Measurements from ENCODE around the gene KLHDC8B. TPM values are rescaled to one million over a fixed set of nuclear protein-coding genes. Genes with fewer than 3 reads are reported as not detected.

The KLHDC8B gene
- total RNA-seq, 2 donors from 2014 or later, result 51.2 to 80.9 TPM

DNA sequence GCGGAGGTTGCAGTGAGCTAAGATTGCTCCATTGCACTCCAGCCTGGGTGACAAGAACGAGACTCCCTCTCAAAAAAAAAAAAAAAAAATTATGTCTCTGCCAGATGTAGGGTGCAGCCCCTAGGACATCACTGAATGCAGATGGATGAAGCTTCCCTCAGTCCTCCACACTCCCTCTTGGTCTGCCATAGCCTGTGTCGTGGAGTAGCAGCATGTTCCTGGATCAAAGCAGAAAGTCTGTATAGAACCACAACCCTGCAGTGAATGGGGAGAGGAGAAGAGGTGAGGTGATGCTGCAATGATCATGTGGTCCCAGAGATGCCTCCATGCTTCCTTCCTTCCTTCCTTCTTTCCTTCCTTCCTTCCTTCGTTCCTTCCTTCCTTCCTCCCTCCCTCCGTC, 23.2 kb upstream of the KLHDC8B start:
- Histone ChIP-seq H3K36me3 (no peaks in the 10 kb centered on the region), H3K27me3 (no peaks in the 10 kb centered on the region), H3K27ac (no peak overlapping the region), H3K4me3 (no peak overlapping the region), H3K9me3 (no peaks in the 10 kb centered on the region), H3K4me1 (no peaks in the 10 kb centered on the region)
- TF ChIP-seq, protein P1, sequence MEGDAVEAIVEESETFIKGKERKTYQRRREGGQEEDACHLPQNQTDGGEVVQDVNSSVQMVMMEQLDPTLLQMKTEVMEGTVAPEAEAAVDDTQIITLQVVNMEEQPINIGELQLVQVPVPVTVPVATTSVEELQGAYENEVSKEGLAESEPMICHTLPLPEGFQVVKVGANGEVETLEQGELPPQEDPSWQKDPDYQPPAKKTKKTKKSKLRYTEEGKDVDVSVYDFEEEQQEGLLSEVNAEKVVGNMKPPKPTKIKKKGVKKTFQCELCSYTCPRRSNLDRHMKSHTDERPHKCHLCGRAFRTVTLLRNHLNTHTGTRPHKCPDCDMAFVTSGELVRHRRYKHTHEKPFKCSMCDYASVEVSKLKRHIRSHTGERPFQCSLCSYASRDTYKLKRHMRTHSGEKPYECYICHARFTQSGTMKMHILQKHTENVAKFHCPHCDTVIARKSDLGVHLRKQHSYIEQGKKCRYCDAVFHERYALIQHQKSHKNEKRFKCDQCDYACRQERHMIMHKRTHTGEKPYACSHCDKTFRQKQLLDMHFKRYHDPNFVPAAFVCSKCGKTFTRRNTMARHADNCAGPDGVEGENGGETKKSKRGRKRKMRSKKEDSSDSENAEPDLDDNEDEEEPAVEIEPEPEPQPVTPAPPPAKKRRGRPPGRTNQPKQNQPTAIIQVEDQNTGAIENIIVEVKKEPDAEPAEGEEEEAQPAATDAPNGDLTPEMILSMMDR (IDR thresholded peaks at IDR 0.05), result no peak
- no peak for DNase-seq (ENCODE audit: low spot score)

DNA sequence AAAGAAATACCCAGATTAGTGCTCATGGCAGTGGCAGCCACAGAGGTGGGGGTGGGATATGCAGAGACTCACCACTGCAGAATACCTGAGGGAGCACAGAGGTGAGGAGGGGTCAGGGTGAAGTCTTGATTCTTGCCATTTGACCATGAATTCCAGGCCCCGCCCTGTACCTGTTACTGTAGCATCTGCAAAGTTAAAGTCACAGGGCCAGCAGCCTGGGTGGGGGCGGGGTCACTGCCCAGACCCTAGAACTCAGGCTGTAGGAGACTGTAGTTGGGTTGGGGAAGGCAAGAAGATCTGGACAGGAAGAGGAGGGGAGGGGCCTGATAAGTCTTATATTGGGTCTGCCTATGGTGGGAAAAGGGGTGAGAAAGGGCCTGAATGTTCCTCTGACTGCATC, 19.8 kb upstream of the KLHDC8B start:
- no peaks in the 10 kb centered on the region for H3K4me1 ChIP-seq
- no peak for DNase-seq (ENCODE audit: low spot score)
- H3K4me3 ChIP-seq, result no peak overlapping the region
- H3K9me3 ChIP-seq, result no peaks in the 10 kb centered on the region
- H3K27ac ChIP-seq, result no peak overlapping the region
- no peaks in the 10 kb centered on the region for H3K27me3 ChIP-seq
- TF ChIP-seq, protein P1 (IDR thresholded peaks at IDR 0.05), result no peak
- H3K36me3 ChIP-seq, result no peaks in the 10 kb centered on the region

DNA sequence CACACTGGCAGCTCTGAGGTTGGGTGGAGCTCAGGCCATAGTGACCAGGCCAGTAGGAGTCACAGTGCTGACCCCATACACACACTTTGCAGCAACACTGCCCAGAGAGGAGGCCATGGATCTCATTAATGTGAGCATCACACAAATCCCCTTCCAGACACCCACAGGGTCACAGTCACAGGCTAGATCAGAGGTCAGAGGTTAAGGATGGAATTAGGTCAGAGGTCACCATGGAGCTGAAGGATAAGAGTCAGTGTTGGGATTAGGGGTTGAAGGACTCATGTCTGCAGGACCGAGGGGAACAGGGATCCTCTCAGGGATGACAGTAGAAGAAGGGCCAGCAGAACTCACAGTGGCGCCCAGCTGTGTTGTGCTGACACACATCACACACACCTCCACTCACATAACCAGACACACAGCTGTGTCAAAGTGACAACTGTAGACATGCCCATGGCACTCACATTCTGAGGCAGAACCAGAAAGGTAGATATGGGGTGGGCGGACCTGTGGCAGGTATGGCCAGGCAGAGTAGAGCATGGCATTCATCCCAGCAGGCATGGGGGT, 18.0 kb upstream of the KLHDC8B start:
- H3K36me3 ChIP-seq, result no peaks in the 10 kb centered on the region
- H3K27ac ChIP-seq, result no peak overlapping the region
- TF ChIP-seq, protein P1 (IDR thresholded peaks at IDR 0.05), result no peak
- no peak for DNase-seq (ENCODE audit: low spot score)
- no peaks in the 10 kb centered on the region for H3K9me3 ChIP-seq
- no peaks in the 10 kb centered on the region for H3K27me3 ChIP-seq
- no peak overlapping the region for H3K4me3 ChIP-seq
- no peaks in the 10 kb centered on the region for H3K4me1 ChIP-seq

DNA sequence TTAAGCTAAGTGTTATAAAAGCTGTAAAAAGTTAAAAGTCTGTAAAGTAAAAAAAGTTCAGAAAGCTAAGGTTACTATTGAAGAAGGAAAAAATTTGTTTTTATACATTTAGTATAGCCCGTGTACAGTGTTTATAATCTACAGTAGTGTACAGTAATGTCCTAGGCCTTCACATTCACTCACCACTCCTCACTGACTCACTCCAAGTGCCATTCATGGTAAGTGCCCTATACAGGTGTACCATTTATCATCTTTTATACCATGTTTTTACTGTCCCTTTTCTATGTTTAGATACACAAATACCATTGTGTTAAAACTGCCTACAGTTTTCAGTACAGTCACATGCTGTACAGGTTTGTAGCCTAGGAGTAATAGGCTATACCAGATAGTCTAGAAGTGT, 14.1 kb upstream of the KLHDC8B start:
- TF ChIP-seq, protein P1 (IDR thresholded peaks at IDR 0.05), result no peak
- DNase-seq (ENCODE audit: low spot score), result no peak
- Histone ChIP-seq H3K4me3 (no peak overlapping the region), H3K27me3 (no peaks in the 10 kb centered on the region), H3K4me1 (no peaks in the 10 kb centered on the region), H3K27ac (no peak overlapping the region), H3K36me3 (no peaks in the 10 kb centered on the region), H3K9me3 (no peaks in the 10 kb centered on the region)

DNA sequence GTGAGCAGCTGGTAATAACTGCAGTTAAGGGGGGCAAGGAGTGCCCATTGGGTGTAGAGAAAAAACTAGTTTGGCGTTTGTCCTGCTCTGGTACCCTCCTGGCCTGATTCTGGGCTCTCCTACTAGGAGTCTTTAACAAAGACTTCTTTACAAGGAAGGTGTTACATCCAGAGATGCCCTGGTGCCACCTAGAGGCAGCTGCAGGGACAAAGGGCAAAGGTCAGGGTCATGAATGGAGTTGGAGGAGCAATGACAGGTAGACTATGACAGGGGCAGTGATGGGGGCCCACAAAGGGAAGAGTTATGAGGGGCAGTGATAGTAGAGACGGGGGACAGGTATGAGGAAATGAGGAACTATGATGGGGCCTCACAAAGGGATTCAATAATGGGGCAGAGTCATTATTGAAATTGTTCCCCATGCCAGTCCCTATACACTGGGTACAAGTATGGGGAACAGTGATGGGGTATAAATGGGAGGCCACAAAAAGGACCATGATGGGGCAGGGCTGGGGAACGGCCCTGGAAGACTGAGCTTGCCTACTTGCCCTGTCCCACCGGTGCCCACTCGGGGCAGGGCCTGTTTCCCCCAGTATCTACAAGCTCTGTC, 13.2 kb upstream of the KLHDC8B start:
- Histone ChIP-seq H3K4me3 (no peak overlapping the region), H3K9me3 (no peaks in the 10 kb centered on the region)

More for the DNA sequence above, 13.2 kb upstream of the KLHDC8B start:
- peaks cover 6% of the 10 kb centered on the region for H3K36me3 ChIP-seq
- H3K4me1 ChIP-seq, result no peaks in the 10 kb centered on the region
- no peak for DNase-seq (ENCODE audit: low spot score)
- TF ChIP-seq, protein P1 (IDR thresholded peaks at IDR 0.05), result peak in 1 of 2 donors; percentile 33
- no peak overlapping the region for H3K27ac ChIP-seq
- H3K27me3 ChIP-seq, result no peaks in the 10 kb centered on the region

Measured in right atrium auricular region (tissue), 2 donors.